HEK293 (cell line): Measurements from ENCODE around the gene NMB.

Experiments used
- BCL11A ChIP-seq: fragments of 450-650 bp; formaldehyde crosslinking; IDR thresholded peaks from 2 replicates; pipeline ENCODE4 v1.5.1; 2016; ENCODE audit warnings: low read depth, missing biosample characterization, missing genetic modification characterization
- GLI4 ChIP-seq: fragments of 450-650 bp; formaldehyde crosslinking; IDR thresholded peaks from 2 replicates; pipeline ENCODE4 v1.5.1; 2016; ENCODE audit warnings: missing biosample characterization, missing genetic modification characterization
- HOXA7 ChIP-seq: sonication (generic); formaldehyde crosslinking; IDR thresholded peaks from 2 replicates; pipeline ENCODE4 v1.8.1; 2022; ENCODE audit warnings: missing genetic modification reagents, borderline replicate concordance
- KLF10 ChIP-seq: fragments of 450-650 bp; IDR thresholded peaks from 2 replicates; pipeline ENCODE4 v1.5.1; 2018; ENCODE audit warnings: missing biosample characterization, mild to moderate bottlenecking, missing genetic modification characterization
- KLF7 ChIP-seq: fragments of 450-650 bp; formaldehyde crosslinking; IDR thresholded peaks from 2 replicates; pipeline ENCODE4 v1.5.1; 2016; ENCODE audit warnings: missing biosample characterization, missing genetic modification characterization, borderline replicate concordance
- KLF8 ChIP-seq: fragments of 450-650 bp; formaldehyde crosslinking; IDR thresholded peaks from 2 replicates; pipeline ENCODE4 v1.5.1; 2016; ENCODE audit warnings: missing biosample characterization, missing genetic modification characterization
- KLF9 ChIP-seq: fragments of 450-650 bp; formaldehyde crosslinking; IDR thresholded peaks from 2 replicates; pipeline ENCODE4 v1.5.1; 2016; ENCODE audit warnings: missing biosample characterization, missing genetic modification characterization, low read depth
- OSR2 ChIP-seq: fragments of 450-650 bp; formaldehyde crosslinking; IDR thresholded peaks from 2 replicates; pipeline ENCODE4 v1.5.1; 2016; ENCODE audit warnings: missing biosample characterization, missing genetic modification characterization
- SCRT2 ChIP-seq: fragments of 450-650 bp; formaldehyde crosslinking; IDR thresholded peaks from 2 replicates; pipeline ENCODE4 v1.5.1; 2016; ENCODE audit warnings: missing biosample characterization, missing genetic modification characterization
- ZBTB11 ChIP-seq: fragments of 450-650 bp; formaldehyde crosslinking; conservative IDR thresholded peaks from 2 replicates; pipeline ENCODE4 v1.5.1; 2016; ENCODE audit warnings: low read depth, missing biosample characterization, missing genetic modification characterization
- ZBTB17 ChIP-seq: fragments of 450-650 bp; formaldehyde crosslinking; IDR thresholded peaks from 2 replicates; pipeline ENCODE4 v1.5.1; 2016; ENCODE audit warnings: missing biosample characterization, missing genetic modification characterization
- ZBTB20 ChIP-seq: fragments of 450-650 bp; formaldehyde crosslinking; IDR thresholded peaks from 2 replicates; pipeline ENCODE4 v1.5.1; 2016; ENCODE audit warnings: missing biosample characterization, missing genetic modification characterization
- ZBTB26 ChIP-seq: fragments of 450-650 bp; formaldehyde crosslinking; optimal IDR thresholded peaks from 2 replicates; pipeline ENCODE3; 2016; ENCODE audit warnings: missing biosample characterization, mild to moderate bottlenecking, missing genetic modification characterization
- ZBTB48 ChIP-seq: fragments of 450-650 bp; formaldehyde crosslinking; IDR thresholded peaks from 2 replicates; pipeline ENCODE4 v1.5.1; 2016; ENCODE audit warnings: missing biosample characterization, missing genetic modification characterization
- ZFP3 ChIP-seq: fragments of 450-650 bp; formaldehyde crosslinking; IDR thresholded peaks from 2 replicates; pipeline ENCODE4 v1.5.1; 2016; ENCODE audit warnings: low read depth, missing biosample characterization, missing genetic modification characterization
- ZFP37 ChIP-seq: fragments of 450-650 bp; formaldehyde crosslinking; IDR thresholded peaks from 2 replicates; pipeline ENCODE4 v1.5.1; 2016; ENCODE audit warnings: missing biosample characterization, missing genetic modification characterization
- ZFP69B ChIP-seq: fragments of 450-650 bp; formaldehyde crosslinking; IDR thresholded peaks from 2 replicates; pipeline ENCODE4 v1.5.1; 2016; ENCODE audit warnings: missing biosample characterization, missing genetic modification characterization
- ZNF169 ChIP-seq: fragments of 450-650 bp; formaldehyde crosslinking; IDR thresholded peaks from 2 replicates; pipeline ENCODE4 v1.5.1; 2016; ENCODE audit warnings: missing biosample characterization, missing genetic modification characterization
- ZNF2 ChIP-seq: fragments of 450-650 bp; formaldehyde crosslinking; IDR thresholded peaks from 2 replicates; pipeline ENCODE4 v1.5.1; 2016; ENCODE audit warnings: missing biosample characterization, missing genetic modification characterization
- ZNF266 ChIP-seq: fragments of 450-650 bp; formaldehyde crosslinking; IDR thresholded peaks from 2 replicates; pipeline ENCODE4 v1.5.1; 2016; ENCODE audit warnings: missing biosample characterization, missing genetic modification characterization, low read depth
- ZNF292 ChIP-seq: fragments of 450-650 bp; formaldehyde crosslinking; IDR thresholded peaks from 2 replicates; pipeline ENCODE4 v1.5.1; 2016; ENCODE audit warnings: low read depth, missing biosample characterization, missing genetic modification characterization, borderline replicate concordance
- ZNF423 ChIP-seq: fragments of 450-650 bp; formaldehyde crosslinking; IDR thresholded peaks from 2 replicates; pipeline ENCODE4 v1.5.1; 2016; ENCODE audit warnings: missing biosample characterization, missing genetic modification characterization
- ZNF449 ChIP-seq: fragments of 450-650 bp; formaldehyde crosslinking; IDR thresholded peaks from 2 replicates; pipeline ENCODE4 v1.5.1; 2017; ENCODE audit warnings: missing biosample characterization, mild to moderate bottlenecking, missing genetic modification characterization, moderate library complexity
- ZNF501 ChIP-seq: fragments of 450-650 bp; formaldehyde crosslinking; IDR thresholded peaks from 2 replicates; pipeline ENCODE4 v1.5.1; 2016; ENCODE audit warnings: missing biosample characterization, missing genetic modification characterization
- ZNF514 ChIP-seq: fragments of 450-650 bp; formaldehyde crosslinking; IDR thresholded peaks from 2 replicates; pipeline ENCODE4 v1.5.1; 2016; ENCODE audit warnings: missing biosample characterization, missing genetic modification characterization
- ZNF548 ChIP-seq: fragments of 450-650 bp; formaldehyde crosslinking; IDR thresholded peaks from 2 replicates; pipeline ENCODE4 v1.5.1; 2016; ENCODE audit warnings: missing biosample characterization, missing genetic modification characterization
- ZNF560 ChIP-seq: fragments of 450-650 bp; formaldehyde crosslinking; IDR thresholded peaks from 2 replicates; pipeline ENCODE4 v1.5.1; 2017; ENCODE audit warnings: missing biosample characterization, missing genetic modification characterization, borderline replicate concordance
- ZNF596 ChIP-seq: fragments of 450-650 bp; IDR thresholded peaks from 2 replicates; pipeline ENCODE4 v1.5.0; 2018; ENCODE audit warnings: missing biosample characterization, mild to moderate bottlenecking, missing genetic modification characterization, moderate library complexity
- ZNF610 ChIP-seq: fragments of 450-650 bp; formaldehyde crosslinking; IDR thresholded peaks from 2 replicates; pipeline ENCODE4 v1.5.1; 2016; ENCODE audit warnings: missing biosample characterization, missing genetic modification characterization, borderline replicate concordance
- ZNF660 ChIP-seq: fragments of 450-650 bp; IDR thresholded peaks from 2 replicates; pipeline ENCODE4 v1.5.1; 2018; ENCODE audit warnings: missing biosample characterization, mild to moderate bottlenecking, missing genetic modification characterization
- ZNF692 ChIP-seq: fragments of 450-650 bp; formaldehyde crosslinking; IDR thresholded peaks from 2 replicates; pipeline ENCODE4 v1.5.1; 2016; ENCODE audit warnings: missing biosample characterization, missing genetic modification characterization
- ZNF791 ChIP-seq: fragments of 450-650 bp; formaldehyde crosslinking; IDR thresholded peaks from 2 replicates; pipeline ENCODE4 v1.5.1; 2016; ENCODE audit warnings: missing biosample characterization, missing genetic modification characterization

NMB gene

GRCh38 chr15:84633311-84634227 lies 24.4 kb downstream of the NMB start (continued):
- no peak for TF ChIP-seq ZNF292
- no peak for TF ChIP-seq ZNF2
- 0 out of 2 replicates have a peak, but pooled peaks have one; percentile 21 for TF ChIP-seq KLF10
- peak; percentile 82 for TF ChIP-seq ZFP37 (tag by site-specific recombination)
- TF ChIP-seq KLF8 (tag by site-specific recombination): peak; percentile 38; the same call in 1 of the 2 replicates
- peak; percentile 96 for TF ChIP-seq ZBTB26 (tag by site-specific recombination)
- TF ChIP-seq OSR2 (tag by site-specific recombination): no peak
- TF ChIP-seq ZNF423: no peak
- TF ChIP-seq ZNF169 (tag by site-specific recombination): no peak
- TF ChIP-seq GLI4 (tag by site-specific recombination): no peak
- TF ChIP-seq ZNF514 (tag by site-specific recombination): no peak
- TF ChIP-seq ZNF791 (tag by site-specific recombination): no peak
- 0 out of 2 replicates have a peak, but pooled peaks have one; percentile 27 for TF ChIP-seq ZNF610
- peak; percentile 58 for TF ChIP-seq ZBTB11
- TF ChIP-seq ZBTB17 (tag by site-specific recombination): peak; percentile 47; the same call in 1 of the 2 replicates
- TF ChIP-seq ZBTB48 (tag by site-specific recombination): peak; percentile 95
- no peak for TF ChIP-seq BCL11A (tag by site-specific recombination)
- TF ChIP-seq ZNF501: peak; percentile 75; the same call in 1 of the 2 replicates
- TF ChIP-seq ZFP69B (tag by site-specific recombination): peak; percentile 86
- peak; percentile 96 for TF ChIP-seq ZNF692 (tag by site-specific recombination)
- TF ChIP-seq KLF9: 0 out of 2 replicates have a peak, but pooled peaks have one; percentile 22
- TF ChIP-seq ZNF660 (tag by site-specific recombination): peak; percentile 68
- no peak for TF ChIP-seq ZNF560
- TF ChIP-seq ZNF596 (tag by site-specific recombination): 0 out of 2 replicates have a peak, but pooled peaks have one; percentile 36
- peak; percentile 32; the same call in 1 of the 2 replicates for TF ChIP-seq KLF7 (tag by site-specific recombination)
- peak; percentile 78 for TF ChIP-seq ZBTB20 (tag by site-specific recombination)
- TF ChIP-seq ZNF449 (tag by site-specific recombination): no peak
- TF ChIP-seq HOXA7: peak; percentile 75; the same call in 1 of the 2 replicates
- TF ChIP-seq ZNF548 (tag by site-specific recombination): no peak
- TF ChIP-seq ZFP3 (tag by site-specific recombination): no peak
- TF ChIP-seq SCRT2: no peak
- no peak for TF ChIP-seq ZNF266 (tag by site-specific recombination)
